Naive thymus-derived CD4-positive, alpha-beta T cell (primary cell): ENCODE measurements around the gene ABHD16A. TPM values are rescaled to one million over a fixed set of nuclear protein-coding genes. Genes with fewer than 3 reads are reported as not detected.

Source experiments
- ATAC-seq: fragments of 150-1000 bp; cut with Tn5 transposase; 2 replicates; pipeline ENCODE4 v1.10.0; 2021; ENCODE audit warnings: mild to moderate bottlenecking, moderate library complexity
- CTCF ChIA-PET: fragments of 350-600 bp; sonication (Branson Sonifier 250); formaldehyde crosslinking; loops from one replicate; lab custom pipeline; 2021; ENCODE audit warnings: antibody characterized with exemption; lab: Charles Lee
- POLR2A ChIA-PET: fragments of 350-600 bp; sonication (Branson Sonifier 250); formaldehyde crosslinking; loops from one replicate; lab custom pipeline; 2021; ENCODE audit warnings: antibody characterized with exemption, inconsistent platforms; lab: Charles Lee
- DNase-seq, 9 donors: peaks; one replicate each; pipeline versions ENCODE4 v3.0.0 to v3.0.0-alpha.2; 2020 to 2022; ENCODE audit warnings: mixed read lengths in 1 of 9
- H3K27ac ChIP-seq: one replicate; pipeline ENCODE4 v1.7.0; 2013; ENCODE audit warnings: mild to moderate bottlenecking, low read depth, low read length, moderate library complexity
- H3K27me3 ChIP-seq, 2 donors: one replicate each; pipeline ENCODE4 v1.7.0; 2013; ENCODE audit warnings: low read length in 2 of 2, mild to moderate bottlenecking in 2 of 2, moderate library complexity in 2 of 2; ENCODE audit not compliant: control insufficient read depth in 2 of 2, insufficient read depth in 2 of 2
- H3K36me3 ChIP-seq, 3 experiments: 1 replicate in 2 of 3; 2 replicates in 1 of 3; pipeline ENCODE4 v1.7.0; 2013; ENCODE audit warnings: low read length in 3 of 3, mild to moderate bottlenecking in 3 of 3, moderate library complexity in 1 of 3; ENCODE audit not compliant: insufficient read depth in 3 of 3, control insufficient read depth in 2 of 3
- H3K4me1 ChIP-seq, 2 donors: one replicate each; pipeline ENCODE4 v1.7.0; 2013; ENCODE audit warnings: low read length in 2 of 2, mild to moderate bottlenecking in 2 of 2, moderate library complexity in 1 of 2; ENCODE audit not compliant: control insufficient read depth in 2 of 2, insufficient read depth in 2 of 2
- H3K4me3 ChIP-seq: 2 replicates; pipeline ENCODE4 v1.7.0; 2013; ENCODE audit warnings: mild to moderate bottlenecking, low read length
- H3K9me3 ChIP-seq, 3 experiments: 1 replicate in 2 of 3; 2 replicates in 1 of 3; pipeline ENCODE4 v1.7.0; 2013; ENCODE audit warnings: low read length in 3 of 3; ENCODE audit not compliant: control insufficient read depth in 2 of 3
- H3K27ac Mint-ChIP-seq, 9 donors: one replicate each; pipeline ENCODE4 v1.8.0; 2020 to 2022; ENCODE audit warnings: mixed read lengths in 9 of 9, mild to moderate bottlenecking in 8 of 9, moderate library complexity in 5 of 9, inconsistent platforms in 2 of 9
- H3K27me3 Mint-ChIP-seq, 5 donors: one replicate each; pipeline ENCODE4 v1.8.0; 2021 to 2022; ENCODE audit warnings: mixed read lengths in 5 of 5, mild to moderate bottlenecking in 1 of 5
- H3K36me3 Mint-ChIP-seq, 5 donors: one replicate each; pipeline ENCODE4 v1.8.0; 2020 to 2022; ENCODE audit warnings: mixed read lengths in 5 of 5, mild to moderate bottlenecking in 3 of 5, inconsistent platforms in 1 of 5
- H3K4me1 Mint-ChIP-seq, 7 donors: one replicate each; pipeline ENCODE4 v1.8.0; 2020 to 2022; ENCODE audit warnings: mixed read lengths in 7 of 7, mild to moderate bottlenecking in 3 of 7, inconsistent platforms in 1 of 7
- H3K4me3 Mint-ChIP-seq, 10 donors: one replicate each; pipeline ENCODE4 v1.8.0; 2020 to 2022; ENCODE audit warnings: mild to moderate bottlenecking in 10 of 10, mixed read lengths in 10 of 10, moderate library complexity in 6 of 10, inconsistent platforms in 2 of 10
- H3K9me3 Mint-ChIP-seq, 11 donors: one replicate each; pipeline ENCODE4 v1.8.0; 2020 to 2022; ENCODE audit warnings: mixed read lengths in 11 of 11, mild to moderate bottlenecking in 4 of 11, inconsistent platforms in 1 of 11, moderate library complexity in 1 of 11
- intact Hi-C, 2 donors: fragments of 100-400 bp; cut with micrococcal nuclease; formaldehyde crosslinking; loops; one replicate each; pipeline ENCODE4 v1.15.1; 2023
- polyA plus RNA-seq, 2 donors: library from polyadenylated mRNA; unstranded; fragments of 300-500 nt; fragmentation: Illumina TruSeq; gene quantifications; one replicate each; pipeline ENCODE4 v1.2.3, GENCODE V29; 2021
- total RNA-seq, 6 experiments: library from RNA in 5 of 6; stranded (reverse) in 5 of 6; gene quantifications; 1 replicate in 5 of 6; 2 replicates in 1 of 6; pipeline ENCODE4 v1.2.3 and lab custom pipeline; 2021 to 2026

ABHD16A gene
- total and polyA plus RNA-seq, 7 experiments from 2014 or later, result 31.1 to 71.7 (median 62.9) TPM

DNA sequence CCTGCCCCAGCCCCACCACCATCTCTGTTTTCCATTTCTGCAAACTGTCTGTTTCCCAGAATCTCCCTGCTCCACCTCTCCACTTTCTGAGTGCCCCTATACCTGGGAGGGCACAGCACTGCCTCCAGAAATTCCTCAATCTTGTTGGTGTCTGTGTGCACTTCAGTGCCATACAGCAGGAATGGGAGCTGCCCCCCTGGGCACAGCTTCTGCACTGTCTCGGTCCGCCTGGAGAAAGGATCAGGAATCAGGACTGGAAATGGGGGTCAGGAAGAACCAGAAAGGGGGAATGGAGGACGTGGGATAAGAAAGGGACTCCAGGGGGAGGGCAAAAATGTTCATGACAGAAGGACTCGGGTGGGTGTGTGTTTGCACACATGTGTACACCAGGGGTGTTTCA is 30.6 kb upstream of the ABHD16A start:
- CTCF ChIA-PET, result interaction anchor here (1.4 kb wide), 1 partner anchor 8 kb away, joined by 3 read pairs; no protein-coding TSS in a partner anchor
- Histone ChIP-seq H3K36me3 (peaks cover 5 to 25% (median 13%) of the 10 kb centered on the region in 3 experiments), H3K4me1 (peaks cover 33 to 45% of the 10 kb centered on the region in 2 donors), H3K9me3 (no peaks in the 10 kb centered on the region), H3K27ac (peak overlapping the region; percentile 83), H3K27me3 (no peaks in the 10 kb centered on the region), H3K4me3 (no peak overlapping the region)
- POLR2A ChIA-PET, result no interaction called here
- no peak for ATAC-seq
- H3K27ac Mint-ChIP-seq, result peak overlapping the region in 6 of 9 donors; percentile 79 to 94 (median 89)
- H3K27me3 Mint-ChIP-seq, result no peaks in the 10 kb centered on the region
- H3K9me3 Mint-ChIP-seq, result peaks cover 0 to 3% (median 0%) of the 10 kb centered on the region in 11 donors
- intact Hi-C loops, result loop anchor here (1.0 to 10.0 kb wide), 3 partner anchors 97 to 1471 kb away; partner anchors contain the start of genes DXO (in 1 of the 2), HSD17B8 (in 1 of the 2), RING1 (in 1 of the 2) and RXRB (in 1 of the 2)
- H3K36me3 Mint-ChIP-seq, result peaks cover 0 to 45% (median 8%) of the 10 kb centered on the region in 5 donors
- peak overlapping the region in 9 of 10 donors; percentile 54 to 100 (median 96) for H3K4me3 Mint-ChIP-seq
- peaks cover 21 to 75% (median 60%) of the 10 kb centered on the region in 7 donors for H3K4me1 Mint-ChIP-seq
- DNase-seq, result no peak

- Mint-ChIP-seq H3K36me3 (peaks cover 0 to 51% (median 8%) of the 10 kb centered on the region in 5 donors), H3K27me3 (no peaks in the 10 kb centered on the region), H3K9me3 (peaks cover 0 to 3% (median 0%) of the 10 kb centered on the region in 11 donors), H3K27ac (peak overlapping the region in 4 of 9 donors; percentile 28 to 59 (median 41)), H3K4me3 (peak overlapping the region in 2 of 10 donors; percentile 4 to 25), H3K4me1 (peaks cover 6 to 72% (median 55%) of the 10 kb centered on the region in 7 donors)
- intact Hi-C loops, result loop anchor here (10.0 kb wide), 2 partner anchors 243 to 1473 kb away; partner anchors contain the start of genes DXO (in 1 of the 2), HSD17B8 (in 1 of the 2), RING1 (in 1 of the 2) and RXRB (in 1 of the 2)
- POLR2A ChIA-PET, result interaction anchor here (0.7 to 4.6 kb wide), 6 partner anchors 27 to 99 kb away, joined by 3 to 33 read pairs (median 3); partner anchors contain the start of genes ABHD16A, HSPA1A and HSPA1L
- H3K9me3 ChIP-seq, result no peaks in the 10 kb centered on the region
- ATAC-seq (no peak), DNase-seq (no peak)
- CTCF ChIA-PET, result interaction anchor here (0.7 to 1.0 kb wide), 2 partner anchors 28 to 51 kb away, joined by 3 read pairs; partner anchors contain the start of gene LY6G5C
- H3K27me3 ChIP-seq, result no peaks in the 10 kb centered on the region
- H3K4me1 ChIP-seq, result peaks cover 28 to 29% of the 10 kb centered on the region in 2 donors
- H3K4me3 ChIP-seq, result no peak overlapping the region
- H3K27ac ChIP-seq, result no peak overlapping the region
- H3K36me3 ChIP-seq, result peaks cover 5 to 25% (median 13%) of the 10 kb centered on the region in 3 experiments
Observed at GRCh38 chr6:31732029-31732428, 28.9 kb upstream of the ABHD16A start.

DNA sequence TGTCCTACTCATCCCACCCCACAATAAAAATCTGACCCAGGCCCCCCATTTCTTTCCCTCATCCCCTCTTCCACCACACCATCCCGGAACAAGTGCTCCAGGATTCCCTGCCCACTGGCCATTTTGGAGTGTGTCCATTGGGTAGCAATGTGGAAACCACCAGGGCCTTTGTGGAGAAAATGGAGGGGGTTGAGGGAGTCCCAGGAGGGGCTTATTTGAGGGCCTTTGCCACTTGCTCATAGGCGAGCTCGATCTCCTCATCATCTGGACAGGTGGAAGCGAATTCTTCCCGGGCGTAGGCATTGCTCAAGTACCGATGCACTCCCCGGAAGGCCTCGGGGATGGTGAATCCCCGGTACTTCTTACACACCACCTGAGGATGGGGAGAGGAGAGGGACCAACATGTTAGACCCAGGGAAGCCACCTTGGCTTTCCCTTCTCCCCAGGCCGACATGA is 27.5 kb upstream of the ABHD16A start:
- Mint-ChIP-seq H3K27me3 (no peaks in the 10 kb centered on the region), H3K27ac (peak overlapping the region in 8 of 9 donors; percentile 30 to 90 (median 74)), H3K4me1 (peaks cover 16 to 73% (median 62%) of the 10 kb centered on the region in 7 donors), H3K4me3 (peak overlapping the region; percentile 83 to 100 (median 97)), H3K9me3 (peaks cover 0 to 3% (median 0%) of the 10 kb centered on the region in 11 donors), H3K36me3 (peaks cover 4 to 50% (median 8%) of the 10 kb centered on the region in 5 donors)
- no peaks in the 10 kb centered on the region for H3K9me3 ChIP-seq
- ATAC-seq (no peak), DNase-seq (no peak)
- H3K27ac ChIP-seq, result peak overlapping the region; percentile 65
- H3K36me3 ChIP-seq, result peaks cover 5 to 25% (median 13%) of the 10 kb centered on the region in 3 experiments
- H3K27me3 ChIP-seq, result no peaks in the 10 kb centered on the region
- ChIA-PET POLR2A (interaction anchor here (0.9 to 4.6 kb wide), 7 partner anchors 10 to 133 kb away, joined by 3 to 33 read pairs (median 3); partner anchors contain the start of genes HSPA1A, HSPA1B and HSPA1L), CTCF (interaction anchor here (0.7 to 4.2 kb wide), 12 partner anchors 8 to 116 kb away, joined by 3 to 30 read pairs (median 6); partner anchors contain the start of genes HSPA1B, LSM2, MSH5 and VARS1)
- intact Hi-C loops, result loop anchor here (1.0 to 10.0 kb wide), 4 partner anchors 8 to 1474 kb away; partner anchors contain the start of genes DXO (in 1 of the 2), HSD17B8 (in 1 of the 2), RING1 (in 1 of the 2) and RXRB (in 1 of the 2)
- no peak overlapping the region for H3K4me3 ChIP-seq
- H3K4me1 ChIP-seq, result peaks cover 21 to 24% of the 10 kb centered on the region in 2 donors

- peak overlapping the region; percentile 92 for H3K4me3 ChIP-seq
- POLR2A ChIA-PET, result interaction anchor here (0.9 to 4.6 kb wide), 12 partner anchors 8 to 162 kb away, joined by 3 to 33 read pairs (median 4); partner anchors contain the start of genes HSPA1A, HSPA1B, HSPA1L and LSM2
- peak; percentile 51 to 75 (median 63) for DNase-seq
Observed at GRCh38 chr6:31729979-31730630, 27.0 kb upstream of the ABHD16A start.

DNA sequence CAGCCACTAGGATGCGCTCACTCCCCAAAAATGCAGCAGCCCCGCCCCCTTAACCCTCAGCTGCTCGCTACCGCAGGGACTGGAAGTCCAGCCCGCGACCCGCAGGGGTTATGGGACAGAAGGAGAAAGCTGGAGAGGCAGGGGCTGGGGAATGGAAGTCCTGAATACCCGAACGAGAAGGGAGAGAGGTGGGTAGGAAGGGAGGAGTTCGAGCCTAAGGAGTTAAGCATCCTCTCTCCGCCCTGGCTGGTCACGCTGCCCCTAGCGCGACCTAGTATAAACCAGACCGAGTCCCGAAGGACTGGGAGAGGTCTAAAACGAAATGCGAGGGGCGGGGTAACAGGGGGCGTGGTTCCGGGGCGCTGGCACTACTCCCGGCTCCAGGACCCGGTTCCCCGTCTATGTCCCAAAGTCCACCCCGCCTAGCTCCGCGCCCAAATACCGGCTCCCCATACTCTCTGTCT is 26.4 kb upstream of the ABHD16A start:
- H3K9me3 Mint-ChIP-seq, result peaks cover 0 to 1% (median 0%) of the 10 kb centered on the region in 11 donors
- peak overlapping the region; percentile 92 for H3K4me3 ChIP-seq
- H3K9me3 ChIP-seq, result no peaks in the 10 kb centered on the region
- peaks cover 20 to 65% (median 55%) of the 10 kb centered on the region in 7 donors for H3K4me1 Mint-ChIP-seq
- DNase-seq (peak; percentile 66 to 82 (median 77)), ATAC-seq (peak; percentile 78)
- peak overlapping the region; percentile 65 for H3K27ac ChIP-seq
- H3K4me3 Mint-ChIP-seq, result peak overlapping the region; percentile 83 to 100 (median 97)
- no peaks in the 10 kb centered on the region for H3K27me3 ChIP-seq
- H3K36me3 ChIP-seq, result peaks cover 5 to 25% (median 13%) of the 10 kb centered on the region in 3 experiments
- peaks cover 4 to 43% (median 8%) of the 10 kb centered on the region in 5 donors for H3K36me3 Mint-ChIP-seq
- POLR2A ChIA-PET, result interaction anchor here (0.9 to 4.6 kb wide), 11 partner anchors 9 to 161 kb away, joined by 3 to 33 read pairs (median 4); partner anchors contain the start of genes HSPA1A, HSPA1B, HSPA1L and LSM2
- CTCF ChIA-PET, result interaction anchor here (0.6 to 4.2 kb wide), 20 partner anchors 9 to 399 kb away, joined by 3 to 30 read pairs (median 6); partner anchors contain the start of genes ATF6B, HSPA1A, HSPA1B and HSPA1L
- H3K27ac Mint-ChIP-seq, result peak overlapping the region; percentile 78 to 96 (median 89)
- intact Hi-C loops, result loop anchor here (1.0 to 2.0 kb wide), 11 partner anchors 9 to 229 kb away; partner anchors contain the start of genes ABHD16A (in 1 of the 2), EHMT2 (in 1 of the 2), HSPA1B (in 1 of the 2) and LY6G5C (in 1 of the 2)
- no peaks in the 10 kb centered on the region for H3K27me3 Mint-ChIP-seq
- peaks cover 18 to 20% of the 10 kb centered on the region in 2 donors for H3K4me1 ChIP-seq

More at GRCh38 chr6:31729979-31730630, 27.0 kb upstream of the ABHD16A start:
- peak overlapping the region; percentile 83 to 100 (median 97) for H3K4me3 Mint-ChIP-seq
- Histone ChIP-seq H3K36me3 (peaks cover 5 to 25% (median 13%) of the 10 kb centered on the region in 3 experiments), H3K27me3 (no peaks in the 10 kb centered on the region), H3K9me3 (no peaks in the 10 kb centered on the region), H3K4me1 (peaks cover 21 to 24% of the 10 kb centered on the region in 2 donors), H3K27ac (peak overlapping the region; percentile 65)
- CTCF ChIA-PET, result interaction anchor here (0.6 to 4.2 kb wide), 18 partner anchors 9 to 398 kb away, joined by 3 to 30 read pairs (median 6); partner anchors contain the start of genes ATF6B, HSPA1A, HSPA1B and HSPA1L
- peak overlapping the region; percentile 30 to 96 (median 78) for H3K27ac Mint-ChIP-seq
- intact Hi-C loops, result loop anchor here (1.0 to 10.0 kb wide), 13 partner anchors 8 to 1475 kb away; partner anchors contain the start of genes ABHD16A (in 1 of the 2), DXO (in 1 of the 2), EHMT2 (in 1 of the 2) and HSD17B8 (in 1 of the 2)
- peak; percentile 70 for ATAC-seq
- peaks cover 20 to 70% (median 60%) of the 10 kb centered on the region in 7 donors for H3K4me1 Mint-ChIP-seq
- H3K27me3 Mint-ChIP-seq, result no peaks in the 10 kb centered on the region
- peaks cover 0 to 1% (median 0%) of the 10 kb centered on the region in 11 donors for H3K9me3 Mint-ChIP-seq
- H3K36me3 Mint-ChIP-seq, result peaks cover 4 to 48% (median 8%) of the 10 kb centered on the region in 5 donors
